Activated gamma-delta T cell treated with anti-CD3 and anti-CD28 coated beads, Interleukin-2, amount 50 U/mL, for 16 hours (primary cell): Measurements from ENCODE around the gene RIMKLA.

Experiments
- DNase-seq: peaks from one replicate; pipeline ENCODE4 v3.0.0-alpha.2; 2020; ENCODE audit warnings: low read depth

RIMKLA gene

DNA sequence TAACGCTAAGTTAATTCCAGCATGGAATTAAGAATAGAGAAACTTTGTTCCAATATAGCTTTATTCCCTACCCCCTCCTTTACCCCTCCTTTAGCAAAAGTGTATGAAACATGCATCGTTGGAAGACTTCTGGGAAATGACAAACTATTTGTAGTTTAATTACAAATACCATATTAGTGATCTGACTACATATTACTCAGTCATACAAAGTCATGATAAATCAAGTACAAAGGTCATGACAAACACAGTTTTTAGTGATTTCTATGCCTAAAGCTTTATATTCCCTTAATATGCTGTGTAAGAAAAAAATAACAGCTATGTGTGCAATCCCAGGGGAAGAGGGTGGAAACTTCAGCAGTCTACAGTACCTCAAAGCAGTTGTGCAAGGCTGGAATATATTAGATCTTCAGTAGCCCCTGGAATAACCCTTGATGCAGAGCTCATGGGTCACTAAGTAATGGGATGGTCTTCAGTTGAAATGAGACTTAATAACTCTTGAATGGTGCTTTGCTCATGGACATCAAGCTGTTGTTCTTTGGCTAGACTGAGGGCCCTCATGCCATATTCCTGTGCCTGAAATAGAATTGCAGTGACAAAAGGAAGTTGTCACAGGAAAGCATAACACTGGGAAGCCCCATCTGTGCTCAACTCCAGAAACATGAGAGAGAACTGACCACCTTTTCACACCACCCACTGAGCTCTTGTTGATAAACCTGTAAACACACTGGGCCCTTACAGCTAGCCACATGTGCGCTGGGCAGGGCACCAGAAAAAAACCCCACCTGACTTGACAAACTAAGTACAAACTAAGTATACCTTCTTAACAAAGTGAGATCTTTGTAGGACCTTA, 49.9 kb downstream of the RIMKLA start:
- no peak for DNase-seq

DNA sequence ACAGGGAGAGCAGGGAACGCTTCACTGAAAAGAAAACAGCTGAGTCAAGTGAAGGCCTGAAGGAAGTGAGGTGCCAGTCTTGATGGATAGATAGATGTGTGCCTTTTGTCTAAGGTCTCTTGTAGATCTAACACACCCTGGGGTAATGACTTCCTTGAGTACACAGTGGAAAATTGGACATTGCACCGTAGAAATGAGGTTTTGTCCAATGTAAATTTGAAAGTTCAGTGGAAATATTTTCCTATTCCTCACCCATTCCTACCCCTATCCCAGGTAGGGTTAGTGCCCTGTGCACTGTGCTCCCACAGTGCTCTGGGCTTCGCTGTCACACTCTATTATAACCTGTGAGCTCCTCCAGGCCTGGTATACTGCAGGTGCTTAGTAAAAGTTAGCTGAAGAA, 50.9 kb downstream of the RIMKLA start:
- no peak for DNase-seq

DNA sequence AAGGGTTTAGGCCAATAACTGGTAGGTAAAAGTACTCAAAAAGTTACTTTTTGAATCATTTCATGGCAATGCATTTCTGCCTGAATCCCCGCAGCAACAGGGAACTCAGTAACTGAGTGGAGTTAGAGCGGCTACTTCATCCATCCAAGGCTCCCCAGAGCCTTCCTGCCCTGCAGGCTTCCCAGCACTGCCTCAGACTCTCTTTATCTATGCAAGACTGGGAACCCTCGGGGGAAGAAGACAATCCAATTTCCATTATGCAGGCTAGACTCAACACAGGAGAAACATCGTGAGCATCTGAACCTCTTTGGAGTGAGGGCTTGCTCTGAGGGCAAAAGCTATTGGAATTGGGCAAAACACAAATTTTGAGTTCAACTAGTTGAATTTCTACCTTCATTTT, 52.1 kb downstream of the RIMKLA start:
- DNase-seq = no peak

DNA sequence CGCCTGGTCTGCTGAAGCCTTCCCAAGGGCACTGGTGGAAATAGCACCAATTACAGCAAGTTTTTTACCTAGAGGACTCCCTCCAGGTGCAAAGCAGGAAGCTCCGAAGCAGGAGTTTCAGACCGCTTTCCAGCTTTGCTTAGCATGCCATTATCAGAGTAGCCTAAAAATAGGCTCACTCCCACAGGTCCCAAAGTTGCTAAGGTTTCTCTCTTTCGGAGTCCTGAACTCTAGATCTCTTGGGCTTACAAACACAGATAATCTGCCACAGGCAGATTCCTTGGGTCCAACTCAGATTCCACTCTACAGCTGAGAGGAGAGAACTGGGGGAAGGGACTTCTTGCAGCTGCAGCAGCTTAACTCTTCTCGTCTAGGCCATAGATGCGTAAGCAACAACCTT, 52.8 kb downstream of the RIMKLA start:
- no peak for DNase-seq

DNA sequence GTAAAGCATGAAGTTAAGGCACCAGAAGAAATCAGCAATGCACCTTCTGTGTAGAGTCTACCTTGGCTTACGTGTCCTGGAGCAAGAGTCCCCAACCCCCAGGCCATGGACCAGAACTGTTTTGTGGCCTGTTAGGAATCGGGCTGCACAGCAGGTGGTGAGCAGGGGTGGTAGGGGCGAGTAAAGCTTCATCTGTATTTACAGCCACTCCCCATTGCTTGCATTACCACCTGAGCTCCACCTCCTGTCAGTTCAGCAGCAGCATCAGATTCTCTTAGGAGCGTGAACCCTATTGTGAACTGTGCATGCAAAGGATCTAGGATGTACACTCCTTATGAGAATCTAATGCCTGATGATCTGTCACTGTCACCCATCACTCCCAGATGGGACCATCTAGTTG, 53.7 kb downstream of the RIMKLA start:
- DNase-seq = no peak

DNA sequence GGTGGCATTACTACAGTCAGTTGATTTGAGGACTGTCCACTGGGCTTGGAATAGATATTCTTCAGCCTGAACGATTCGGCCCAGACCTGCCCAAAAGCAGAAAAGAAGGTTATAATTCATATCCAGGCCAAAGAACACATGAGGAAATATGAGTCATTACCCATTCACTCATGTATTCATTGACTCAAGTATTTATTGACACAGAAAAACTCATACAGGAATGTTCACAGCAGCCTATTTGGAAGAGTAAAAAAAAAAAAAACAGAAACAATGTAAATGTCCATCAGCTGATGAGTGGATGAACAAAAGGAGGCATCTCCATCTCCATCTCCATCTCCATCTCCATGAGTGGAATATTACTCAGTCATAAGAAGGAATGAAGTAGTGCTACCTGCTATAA, 59.3 kb downstream of the RIMKLA start:
- DNase-seq = no peak

DNA sequence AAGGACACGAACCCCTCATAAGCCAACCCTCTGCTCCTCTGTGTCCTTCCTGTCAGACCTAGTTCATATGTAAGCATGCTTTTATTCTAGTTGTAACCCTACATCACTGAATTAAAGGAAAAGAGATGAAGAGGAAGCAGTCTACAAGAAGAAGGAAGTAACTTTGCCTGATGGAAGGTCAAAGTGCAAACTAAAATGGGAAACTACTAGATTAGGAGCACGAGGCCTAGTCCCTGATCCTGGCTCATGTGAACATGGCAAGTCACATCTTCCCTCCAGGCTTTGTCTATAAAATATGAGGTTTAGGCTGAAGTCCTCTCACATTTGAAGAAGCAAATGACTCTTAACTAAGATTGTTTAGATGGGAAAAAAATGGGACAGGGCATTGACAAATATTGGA, 62.1 kb downstream of the RIMKLA start:
- DNase-seq = no peak

DNA sequence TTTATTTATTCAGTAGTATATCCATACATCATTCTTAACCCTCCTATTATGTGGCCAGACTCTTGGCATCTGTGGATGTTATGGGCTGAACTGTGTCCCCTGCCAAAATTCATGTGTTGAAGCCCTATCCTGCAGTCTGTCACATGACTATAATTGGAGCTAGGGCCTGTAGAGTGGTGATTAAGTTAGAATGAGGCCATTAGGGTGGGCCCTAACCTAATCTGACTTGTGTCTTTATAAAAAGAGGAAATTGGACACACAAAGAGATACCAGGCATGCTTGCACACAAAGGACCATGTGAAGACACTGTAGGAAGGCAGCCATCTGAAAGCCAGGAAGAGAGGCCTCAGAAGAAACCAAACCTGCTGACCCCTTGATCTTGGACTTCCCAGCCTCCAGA, 68.7 kb downstream of the RIMKLA start:
- DNase-seq = no peak

DNA sequence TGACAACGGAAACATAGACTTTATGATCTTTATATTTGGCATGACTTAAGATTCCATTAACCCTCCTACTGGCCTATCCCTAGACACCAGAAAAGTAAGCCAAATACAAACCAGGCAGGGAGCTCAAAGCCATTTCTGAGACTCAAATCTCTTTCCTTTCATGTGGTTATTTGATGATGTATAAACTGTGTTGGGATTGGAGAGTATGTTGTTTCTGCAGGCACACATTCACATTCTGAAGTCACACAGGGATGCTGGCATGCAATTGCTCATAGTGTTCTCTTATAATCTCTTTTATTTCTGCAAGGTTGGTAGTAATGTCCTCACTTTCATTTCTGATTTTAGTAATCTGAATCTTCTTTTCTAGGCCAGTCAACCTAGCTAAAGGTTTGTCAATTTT, 69.5 kb downstream of the RIMKLA start:
- no peak for DNase-seq

DNA sequence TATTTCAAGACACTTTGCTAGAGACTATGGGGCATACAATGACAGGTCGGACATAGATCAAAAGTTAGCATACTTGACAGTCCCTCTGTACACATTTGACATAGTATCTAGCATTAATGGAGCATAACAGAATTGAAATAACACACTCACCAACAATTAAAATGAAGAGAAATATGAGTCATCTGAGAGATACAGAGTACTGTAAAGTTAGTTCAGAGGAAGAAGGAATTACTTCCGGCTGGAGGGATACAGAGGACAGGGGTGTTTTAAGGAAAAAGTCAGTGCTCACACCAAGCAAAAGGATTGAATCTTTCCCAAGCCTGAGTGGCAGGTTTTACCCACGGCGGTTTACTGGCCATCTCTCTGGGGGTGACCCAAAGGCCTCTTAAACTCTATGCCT, 72.8 kb downstream of the RIMKLA start:
- DNase-seq = no peak

DNA sequence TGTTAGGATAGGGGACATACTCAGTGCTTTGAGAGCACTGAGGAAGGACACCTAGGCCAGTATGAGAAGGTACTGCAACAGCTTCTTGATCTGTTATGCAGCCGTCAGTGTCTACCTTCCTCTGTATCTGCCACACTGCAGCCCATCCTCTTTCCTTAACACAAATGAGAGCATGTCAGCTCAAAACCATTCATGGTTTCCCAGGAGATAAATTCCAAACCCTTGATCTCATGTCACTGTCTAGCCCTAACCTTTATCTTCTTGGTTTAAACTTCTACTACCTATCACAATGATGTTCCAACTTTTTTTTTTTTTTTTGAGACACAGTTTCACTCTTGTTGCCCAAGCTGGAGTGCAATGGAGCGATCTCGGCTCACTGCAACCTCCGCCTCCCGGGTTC, 73.8 kb downstream of the RIMKLA start:
- no peak for DNase-seq

DNA sequence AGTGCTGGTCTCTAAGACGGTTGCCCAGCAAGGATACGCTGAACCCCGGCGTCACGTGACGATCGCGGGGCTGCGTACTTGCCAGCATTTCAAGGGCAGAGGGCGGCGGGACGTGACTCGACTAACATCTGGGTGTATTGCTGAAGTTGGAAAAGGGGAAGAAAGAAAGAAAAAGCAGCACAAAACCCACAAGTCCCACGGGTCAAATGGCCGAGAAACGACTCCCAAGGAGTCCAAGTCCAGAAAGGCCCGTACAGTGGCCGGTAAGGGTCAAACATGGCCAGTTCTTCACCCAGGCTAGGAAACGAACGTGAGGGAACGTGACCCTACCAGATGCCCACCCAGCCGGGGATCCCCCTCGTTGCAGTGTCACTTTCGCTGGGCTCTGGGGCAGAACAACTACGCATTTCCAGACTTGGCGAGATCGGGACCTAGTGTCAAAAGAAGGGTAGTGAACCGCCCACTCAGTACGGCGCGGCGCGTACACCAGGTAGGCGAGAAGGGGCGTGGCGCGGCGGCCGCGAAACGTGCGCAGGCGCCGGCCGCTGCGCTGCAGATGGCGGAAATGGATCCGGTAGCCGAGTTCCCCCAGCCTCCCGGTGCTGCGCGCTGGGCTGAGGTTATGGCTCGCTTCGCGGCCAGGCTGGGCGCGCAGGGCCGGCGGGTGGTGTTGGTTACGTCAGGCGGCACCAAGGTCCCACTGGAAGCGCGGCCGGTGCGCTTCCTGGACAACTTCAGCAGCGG, 75.6 kb downstream of the RIMKLA start, which contains the start of the genes PPCS and ZMYND12:
Gene PPCS (plus strand): TSS at position 534 of the 744 bp plus-strand sequence. CDS start 23 bp downstream, at position 557.
Gene ZMYND12 (minus strand): TSS at position 13 of the 744 bp plus-strand sequence. CDS start 25 bp downstream, outside the sequence.
- peak; percentile 84 for DNase-seq

DNA sequence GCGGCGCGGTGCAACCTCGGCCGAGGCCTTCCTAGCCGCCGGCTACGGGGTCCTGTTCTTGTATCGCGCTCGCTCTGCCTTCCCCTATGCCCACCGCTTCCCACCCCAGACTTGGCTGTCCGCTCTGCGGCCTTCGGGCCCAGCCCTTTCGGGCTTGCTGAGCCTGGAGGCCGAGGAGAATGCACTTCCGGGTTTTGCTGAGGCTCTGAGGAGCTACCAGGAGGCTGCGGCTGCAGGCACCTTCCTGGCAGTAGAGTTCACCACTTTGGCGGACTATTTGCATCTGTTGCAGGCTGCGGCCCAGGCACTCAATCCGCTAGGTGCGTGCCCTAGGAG, 76.1 kb downstream of the RIMKLA start:
- peak; percentile 29 for DNase-seq

DNA sequence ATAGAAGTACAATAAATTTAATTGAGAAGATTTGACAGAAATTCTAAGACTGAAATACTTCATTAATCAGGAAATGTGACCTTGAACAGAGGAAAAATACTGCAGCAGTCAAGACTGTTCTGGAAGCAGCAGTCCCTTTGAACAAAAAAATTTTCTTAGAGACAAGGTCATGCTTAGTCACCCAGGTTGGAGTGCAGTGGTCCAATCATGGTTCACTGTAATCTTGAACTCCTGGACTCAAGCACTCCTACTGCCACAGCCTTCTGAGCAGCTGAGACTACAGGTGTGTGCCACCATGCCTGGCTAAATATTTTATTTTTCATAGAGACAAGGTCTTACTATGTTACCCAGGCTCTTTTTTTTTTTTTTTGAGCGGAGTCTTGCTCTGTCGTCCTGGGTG, 80.6 kb downstream of the RIMKLA start:
- DNase-seq = no peak

DNA sequence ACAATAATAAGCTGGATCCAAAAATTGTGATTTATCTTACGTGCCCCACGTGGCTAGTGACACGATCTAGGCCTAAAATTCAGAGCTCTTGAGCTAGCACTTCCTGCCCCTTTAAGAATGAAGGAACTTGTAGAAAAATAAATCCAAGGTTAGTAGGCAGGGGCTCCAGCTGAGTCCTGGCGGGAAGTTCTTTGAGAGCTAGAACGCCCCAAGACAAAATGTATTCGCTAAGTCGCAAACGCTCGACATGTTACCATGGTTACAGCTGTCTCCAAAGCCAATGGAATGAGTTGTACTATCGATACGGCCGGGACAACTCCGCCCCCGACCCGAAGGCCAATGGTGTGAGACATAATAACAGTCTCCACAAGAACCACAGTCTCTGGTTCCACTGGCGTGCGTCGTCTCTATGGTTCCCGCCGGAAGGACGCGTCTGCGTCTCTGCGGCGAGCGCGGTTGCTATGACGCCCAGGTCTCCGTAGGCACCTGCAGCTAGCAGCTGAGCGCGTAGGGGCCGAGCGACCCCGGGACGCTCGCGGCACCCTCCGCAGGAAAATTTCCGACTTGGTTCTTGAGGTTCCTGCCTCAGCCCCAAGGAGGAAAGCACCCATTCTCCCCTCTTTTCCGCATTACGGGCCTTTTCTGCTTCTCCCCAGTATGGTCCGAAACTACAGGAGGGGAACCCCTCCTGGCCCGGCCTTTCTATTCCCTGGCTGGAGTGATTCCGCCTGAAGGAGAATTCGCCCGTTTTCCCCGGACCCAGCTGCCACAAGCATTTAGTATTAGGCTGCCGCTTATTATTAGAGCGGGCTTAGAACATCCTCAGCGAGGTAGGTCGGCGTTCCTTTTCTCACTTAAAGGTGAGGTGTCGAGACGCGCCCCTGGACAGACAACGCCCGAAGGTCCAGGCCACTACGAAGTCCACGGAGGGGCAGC, 82.5 kb downstream of the RIMKLA start, which contains the start of gene CCDC30:
Gene CCDC30 (plus strand): TSS at position 459 of the 936 bp plus-strand sequence. CDS start 17,266 bp downstream, outside the sequence.
- DNase-seq = peak; percentile 94

DNA sequence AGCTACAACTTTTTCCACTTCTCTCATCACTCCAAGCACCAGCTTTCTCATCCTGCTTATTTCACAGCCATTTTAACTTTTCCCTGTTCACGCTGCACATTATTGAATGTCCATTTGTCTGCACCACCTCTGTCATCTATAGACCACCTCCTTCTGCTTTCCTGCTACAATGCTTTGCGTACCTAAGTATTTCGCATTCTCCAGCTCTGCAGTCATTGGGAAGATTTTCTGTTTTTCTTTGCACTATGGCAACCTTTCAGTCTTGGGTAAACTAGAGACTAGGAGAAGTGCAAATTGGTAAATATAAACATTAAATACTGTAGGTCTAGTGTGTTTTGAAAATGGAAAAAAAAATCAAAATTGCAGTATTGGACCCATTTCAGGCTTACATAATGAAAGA, 83.3 kb downstream of the RIMKLA start:
- no peak for DNase-seq

DNA sequence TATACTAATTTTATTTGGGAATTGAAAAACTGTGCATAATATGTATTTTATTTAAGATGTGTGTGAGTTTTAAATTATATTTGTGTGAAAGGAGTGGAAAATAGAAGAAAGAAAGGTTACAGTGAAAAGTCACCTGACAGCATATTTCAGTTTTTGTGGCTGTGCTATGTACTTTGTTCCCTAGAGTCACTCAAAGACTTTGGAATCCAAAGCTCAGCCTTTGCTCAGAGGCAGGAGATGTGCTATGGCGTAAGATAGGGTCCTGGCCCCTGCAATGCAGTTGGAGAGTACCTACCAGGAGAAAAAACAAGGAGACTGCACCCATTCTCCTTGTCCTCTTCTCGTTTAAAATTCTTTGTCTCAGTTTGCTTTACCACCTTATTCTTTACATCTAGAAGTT, 85.4 kb downstream of the RIMKLA start:
- DNase-seq = no peak

DNA sequence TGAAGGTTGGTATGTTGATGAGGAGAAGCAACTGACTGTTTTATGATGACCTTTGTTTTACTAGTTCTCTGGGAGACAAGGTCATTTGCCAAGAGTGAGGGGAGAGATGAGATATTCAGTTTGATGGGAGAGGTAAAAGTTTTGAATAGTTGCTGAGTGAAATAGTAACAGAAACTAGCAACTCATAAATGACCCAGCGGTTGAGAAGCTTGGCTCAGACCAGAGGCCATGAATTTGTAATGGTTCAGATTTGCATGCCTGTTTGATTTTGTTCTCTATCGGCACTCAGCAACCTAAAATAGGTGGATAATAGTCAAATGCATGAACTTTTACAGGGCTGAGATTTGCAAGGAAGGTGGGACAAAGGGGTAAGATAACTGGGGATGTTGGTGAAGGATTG, 89.1 kb downstream of the RIMKLA start:
- DNase-seq = no peak
